HepG2 (cell line): ENCODE measurements around the gene BOD1L1. TPM values are rescaled to one million over a fixed set of nuclear protein-coding genes. Genes with fewer than 3 reads are reported as not detected.

Experiments
- CSRNP1 ChIP-seq: sonication (generic); formaldehyde crosslinking; IDR thresholded peaks from 2 replicates; pipeline ENCODE4 v1.8.1; 2023; ENCODE audit warnings: mild to moderate bottlenecking, missing genetic modification reagents
- DMTF1 ChIP-seq: sonication (generic); formaldehyde crosslinking; IDR thresholded peaks from 2 replicates; pipeline ENCODE4 v1.4.0; 2020; ENCODE audit warnings: mild to moderate bottlenecking, missing genetic modification reagents
- EZH2 ChIP-seq: conservative IDR thresholded peaks from 2 replicates; pipeline ENCODE4 v1.6.1; 2012; ENCODE audit warnings: mild to moderate bottlenecking, low read depth, low read length, moderate library complexity
- KLF6 ChIP-seq: IDR thresholded peaks from 2 replicates; pipeline ENCODE4 v1.8.0; 2016; ENCODE audit warnings: missing biosample characterization, missing genetic modification reagents
- NBN ChIP-seq: fragments of 450-650 bp; conservative IDR thresholded peaks from 2 replicates; pipeline ENCODE4 v1.6.1; 2017
- NFIC ChIP-seq: IDR thresholded peaks from 2 replicates; pipeline ENCODE4 v1.6.1; 2012; ENCODE audit warnings: mild to moderate bottlenecking, low read length, inconsistent platforms
- SIX1 ChIP-seq: sonication (generic); formaldehyde crosslinking; IDR thresholded peaks from 2 replicates; pipeline ENCODE4 v1.4.0; 2020; ENCODE audit warnings: missing genetic modification reagents, borderline replicate concordance
- SPEN ChIP-seq: sonication (generic); formaldehyde crosslinking; IDR thresholded peaks from 2 replicates; pipeline ENCODE4 v1.5.1; 2020; ENCODE audit warnings: low read depth, mild to moderate bottlenecking, missing genetic modification reagents
- TEAD3 ChIP-seq: optimal IDR thresholded peaks from 2 replicates; pipeline ENCODE3; 2016; ENCODE audit warnings: borderline replicate concordance
- TOPORS ChIP-seq: sonication (generic); formaldehyde crosslinking; IDR thresholded peaks from 2 replicates; pipeline ENCODE4 v1.8.0; 2023; ENCODE audit warnings: mild to moderate bottlenecking, missing genetic modification reagents
- ZMYM2 ChIP-seq: sonication (generic); formaldehyde crosslinking; IDR thresholded peaks from 2 replicates; pipeline ENCODE4 v1.8.0; 2022; ENCODE audit warnings: mild to moderate bottlenecking, missing genetic modification reagents
- ZNF136 ChIP-seq: sonication (generic); formaldehyde crosslinking; IDR thresholded peaks from 2 replicates; pipeline ENCODE4 v1.8.1; 2022; ENCODE audit warnings: low read depth, mild to moderate bottlenecking, moderate library complexity, missing genetic modification reagents
- ZNF333 ChIP-seq: sonication (generic); formaldehyde crosslinking; IDR thresholded peaks from 2 replicates; pipeline ENCODE4 v1.4.0; 2020; ENCODE audit warnings: mild to moderate bottlenecking, missing genetic modification reagents, borderline replicate concordance
- ZNF354B ChIP-seq: sonication (generic); formaldehyde crosslinking; IDR thresholded peaks from 2 replicates; pipeline ENCODE4 v1.8.0; 2022; ENCODE audit warnings: mild to moderate bottlenecking, missing genetic modification reagents
- ZNF761 ChIP-seq: sonication (generic); formaldehyde crosslinking; conservative IDR thresholded peaks from 2 replicates; pipeline ENCODE4 v1.4.0; 2020; ENCODE audit warnings: mild to moderate bottlenecking, missing genetic modification reagents
- ZNF777 ChIP-seq: sonication (generic); formaldehyde crosslinking; IDR thresholded peaks from 2 replicates; pipeline ENCODE4 v1.4.0; 2020; ENCODE audit warnings: missing genetic modification reagents
- polyA plus RNA-seq, 8 experiments: library from polyadenylated mRNA; depleted of rRNA in 3 of 8; stranded (reverse) in 7 of 8; unstranded in 1 of 8; fragments of >200 nt; fragmentation: Illumina TruSeq in 4 of 8; extraction: Trizol in 4 of 8; gene quantifications; 2 replicates each; pipeline versions ENCODE4 v1.2.1 to v1.2.3, GENCODE V29; 2011 to 2016; ENCODE audit warnings: low read depth in 4 of 8, missing spikeins in 1 of 8, mixed read lengths in 1 of 8; ENCODE audit not compliant: insufficient read depth in 1 of 8
- total RNA-seq, 5 experiments: library from RNA; depleted of rRNA; stranded (reverse); fragments of >200 nt; fragmentation: Illumina TruSeq; extraction: Trizol; gene quantifications; 2 replicates each; pipeline ENCODE4 v1.2.3, GENCODE V29; 2016; ENCODE audit warnings: low read depth in 1 of 5
- TF ChIP-seq, protein P1 (sequence below): sonication (generic); formaldehyde crosslinking; IDR thresholded peaks from 2 replicates; pipeline ENCODE4 v1.5.1; 2020; ENCODE audit warnings: mild to moderate bottlenecking, missing genetic modification reagents, moderate library complexity
- TF ChIP-seq, protein P2 (sequence below): sonication (generic); formaldehyde crosslinking; IDR thresholded peaks from 2 replicates; pipeline ENCODE4 v1.4.0; 2020; ENCODE audit warnings: missing genetic modification reagents
- TF ChIP-seq, protein P3 (sequence below): IDR thresholded peaks from 2 replicates; pipeline ENCODE4 v1.6.1; 2016; ENCODE audit warnings: control low read depth

The BOD1L1 gene
- total and polyA plus RNA-seq, 2 of the 13 experiments (the other 11 are each of a cell fraction or from before 2014, with no cell fraction given), result 11.7 to 17.9 TPM

DNA sequence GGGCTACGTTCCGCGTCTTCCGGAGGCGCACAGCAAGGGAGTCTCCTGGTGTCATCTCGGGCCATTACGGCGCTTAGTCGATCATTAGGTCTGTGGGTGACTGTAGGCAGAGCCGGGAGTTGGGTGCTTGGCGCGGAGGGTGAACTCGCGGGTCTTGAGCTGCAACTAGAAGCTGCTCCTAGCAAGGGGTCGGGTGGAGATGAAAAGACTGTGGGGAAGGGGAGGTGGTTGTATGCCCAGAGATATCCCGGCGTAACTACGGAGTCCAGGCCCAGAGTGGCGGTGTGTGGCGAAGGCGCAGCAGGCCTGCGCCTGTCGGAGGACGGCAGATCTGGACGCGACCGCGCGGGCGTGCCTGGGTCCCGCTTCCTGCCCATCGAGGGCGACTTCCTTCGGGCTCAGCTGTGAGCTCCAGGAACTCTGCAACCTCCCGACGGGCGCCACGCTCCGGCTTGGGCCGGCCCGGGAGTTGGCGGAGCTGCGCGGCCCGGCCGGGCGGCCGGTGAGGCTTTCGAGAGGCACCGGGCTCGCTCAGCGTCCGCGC lies 80.5 kb downstream of the BOD1L1 start (continued):
- TF ChIP-seq CSRNP1 (CRISPR knock-in tag), result no peak
- no peak for TF ChIP-seq DMTF1
- TF ChIP-seq, protein P1, sequence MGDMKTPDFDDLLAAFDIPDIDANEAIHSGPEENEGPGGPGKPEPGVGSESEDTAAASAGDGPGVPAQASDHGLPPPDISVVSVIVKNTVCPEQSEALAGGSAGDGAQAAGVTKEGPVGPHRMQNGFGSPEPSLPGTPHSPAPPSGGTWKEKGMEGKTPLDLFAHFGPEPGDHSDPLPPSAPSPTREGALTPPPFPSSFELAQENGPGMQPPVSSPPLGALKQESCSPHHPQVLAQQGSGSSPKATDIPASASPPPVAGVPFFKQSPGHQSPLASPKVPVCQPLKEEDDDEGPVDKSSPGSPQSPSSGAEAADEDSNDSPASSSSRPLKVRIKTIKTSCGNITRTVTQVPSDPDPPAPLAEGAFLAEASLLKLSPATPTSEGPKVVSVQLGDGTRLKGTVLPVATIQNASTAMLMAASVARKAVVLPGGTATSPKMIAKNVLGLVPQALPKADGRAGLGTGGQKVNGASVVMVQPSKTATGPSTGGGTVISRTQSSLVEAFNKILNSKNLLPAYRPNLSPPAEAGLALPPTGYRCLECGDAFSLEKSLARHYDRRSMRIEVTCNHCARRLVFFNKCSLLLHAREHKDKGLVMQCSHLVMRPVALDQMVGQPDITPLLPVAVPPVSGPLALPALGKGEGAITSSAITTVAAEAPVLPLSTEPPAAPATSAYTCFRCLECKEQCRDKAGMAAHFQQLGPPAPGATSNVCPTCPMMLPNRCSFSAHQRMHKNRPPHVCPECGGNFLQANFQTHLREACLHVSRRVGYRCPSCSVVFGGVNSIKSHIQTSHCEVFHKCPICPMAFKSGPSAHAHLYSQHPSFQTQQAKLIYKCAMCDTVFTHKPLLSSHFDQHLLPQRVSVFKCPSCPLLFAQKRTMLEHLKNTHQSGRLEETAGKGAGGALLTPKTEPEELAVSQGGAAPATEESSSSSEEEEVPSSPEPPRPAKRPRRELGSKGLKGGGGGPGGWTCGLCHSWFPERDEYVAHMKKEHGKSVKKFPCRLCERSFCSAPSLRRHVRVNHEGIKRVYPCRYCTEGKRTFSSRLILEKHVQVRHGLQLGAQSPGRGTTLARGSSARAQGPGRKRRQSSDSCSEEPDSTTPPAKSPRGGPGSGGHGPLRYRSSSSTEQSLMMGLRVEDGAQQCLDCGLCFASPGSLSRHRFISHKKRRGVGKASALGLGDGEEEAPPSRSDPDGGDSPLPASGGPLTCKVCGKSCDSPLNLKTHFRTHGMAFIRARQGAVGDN (CRISPR knock-in tag), result 0 out of 2 replicates have a peak, but pooled peaks have one; percentile 27
- no peak for TF ChIP-seq ZNF761
- no peak for TF ChIP-seq TEAD3 (CRISPR knock-in tag)
- no peak for TF ChIP-seq KLF6 (CRISPR knock-in tag)
- TF ChIP-seq, protein P2, sequence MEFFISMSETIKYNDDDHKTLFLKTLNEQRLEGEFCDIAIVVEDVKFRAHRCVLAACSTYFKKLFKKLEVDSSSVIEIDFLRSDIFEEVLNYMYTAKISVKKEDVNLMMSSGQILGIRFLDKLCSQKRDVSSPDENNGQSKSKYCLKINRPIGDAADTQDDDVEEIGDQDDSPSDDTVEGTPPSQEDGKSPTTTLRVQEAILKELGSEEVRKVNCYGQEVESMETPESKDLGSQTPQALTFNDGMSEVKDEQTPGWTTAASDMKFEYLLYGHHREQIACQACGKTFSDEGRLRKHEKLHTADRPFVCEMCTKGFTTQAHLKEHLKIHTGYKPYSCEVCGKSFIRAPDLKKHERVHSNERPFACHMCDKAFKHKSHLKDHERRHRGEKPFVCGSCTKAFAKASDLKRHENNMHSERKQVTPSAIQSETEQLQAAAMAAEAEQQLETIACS (CRISPR knock-in tag), result no peak
- 0 out of 2 replicates have a peak, but pooled peaks have one; percentile 38 for TF ChIP-seq EZH2
- no peak for TF ChIP-seq TOPORS (CRISPR knock-in tag)
- no peak for TF ChIP-seq ZMYM2
- no peak for TF ChIP-seq SIX1 (CRISPR knock-in tag)
- TF ChIP-seq, protein P3, sequence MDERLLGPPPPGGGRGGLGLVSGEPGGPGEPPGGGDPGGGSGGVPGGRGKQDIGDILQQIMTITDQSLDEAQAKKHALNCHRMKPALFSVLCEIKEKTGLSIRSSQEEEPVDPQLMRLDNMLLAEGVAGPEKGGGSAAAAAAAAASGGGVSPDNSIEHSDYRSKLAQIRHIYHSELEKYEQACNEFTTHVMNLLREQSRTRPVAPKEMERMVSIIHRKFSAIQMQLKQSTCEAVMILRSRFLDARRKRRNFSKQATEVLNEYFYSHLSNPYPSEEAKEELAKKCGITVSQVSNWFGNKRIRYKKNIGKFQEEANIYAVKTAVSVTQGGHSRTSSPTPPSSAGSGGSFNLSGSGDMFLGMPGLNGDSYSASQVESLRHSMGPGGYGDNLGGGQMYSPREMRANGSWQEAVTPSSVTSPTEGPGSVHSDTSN (CRISPR knock-in tag), result no peak
- TF ChIP-seq ZNF354B, result no peak
- TF ChIP-seq ZNF333 (CRISPR knock-in tag), result no peak
- TF ChIP-seq NBN, result no peak
- no peak for TF ChIP-seq ZNF136 (CRISPR knock-in tag)
- TF ChIP-seq SPEN (CRISPR knock-in tag), result 0 out of 2 replicates have a peak, but pooled peaks have one; percentile 16
- TF ChIP-seq ZNF777, result peak; percentile 72; the same call in 1 of the 2 replicates
- TF ChIP-seq NFIC, result no peak
